GM18526 (cell line): ENCODE results near the gene GRIK3.

ENCODE experiments used
- POLR2A ChIP-seq: IDR thresholded peaks from 3 replicates; pipeline ENCODE4 v1.6.1; 2011; ENCODE audit not compliant: insufficient read length; ENCODE audit errors: extremely low read depth

GRIK3 gene

DNA sequence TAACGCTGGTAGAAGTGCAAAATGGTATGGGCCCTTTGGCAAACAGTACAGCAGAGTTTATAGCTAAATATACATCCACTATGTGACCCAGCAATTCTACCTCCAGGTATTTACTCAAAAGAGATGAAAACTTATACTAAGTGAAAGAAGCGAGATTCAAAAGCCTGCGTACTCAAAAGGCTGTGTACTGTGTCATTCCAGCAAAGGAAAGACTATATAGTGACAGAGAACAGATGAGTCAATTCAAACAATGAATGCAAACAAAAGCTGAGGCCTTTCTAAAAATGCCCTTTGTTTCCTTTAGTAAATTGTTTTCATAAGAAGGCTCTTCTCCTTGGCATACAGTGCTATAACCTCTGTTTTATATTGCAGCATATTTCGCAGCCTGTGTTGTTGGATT is 282.8 kb downstream of the GRIK3 start:
- TF ChIP-seq POLR2A: no peak

DNA sequence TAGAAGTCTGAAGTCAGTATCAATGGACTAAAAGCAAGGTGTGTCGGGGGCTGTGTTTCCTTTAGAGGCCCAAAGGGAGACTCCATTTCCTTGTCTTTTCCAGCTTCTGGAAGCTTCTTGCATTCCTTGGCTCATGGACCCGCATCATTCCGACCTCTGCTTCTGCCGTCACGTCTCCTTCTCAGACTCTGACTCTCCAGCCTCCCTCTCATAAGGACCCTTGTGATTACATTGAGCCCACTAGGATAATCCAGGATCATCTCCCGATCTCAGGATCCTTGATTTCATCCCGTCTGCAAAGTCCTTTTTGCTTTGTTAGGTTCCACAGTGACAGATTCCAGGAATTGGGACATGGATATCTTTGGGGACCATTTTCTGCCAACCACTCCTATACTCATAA is 285.8 kb downstream of the GRIK3 start:
- TF ChIP-seq POLR2A: no peak
